HG02943 (cell line): ENCODE results near the gene C1QL1.

ENCODE experiments used
- ATAC-seq: cut with Tn5 transposase; IDR thresholded peaks from one replicate; pipeline ENCODE4 v1.9.1; 2021; ENCODE audit warnings: mild to moderate bottlenecking, low read depth, moderate library complexity; ENCODE audit not compliant: unreplicated experiment

The C1QL1 gene

GRCh38 chr17:44916781-44917241, 51.3 kb downstream of the C1QL1 start:
- no peak for ATAC-seq

- no peak for ATAC-seq
These were observed 52.0 kb downstream of the C1QL1 start for GRCh38 chr17:44915862-44916780.

GRCh38 chr17:44915321-44915726, 52.8 kb downstream of the C1QL1 start, which contains the start of gene GFAP:
TSS of gene GFAP (minus strand) at chr17:44915500. CDS start at chr17:44915486, 14 bp downstream.
- ATAC-seq = no peak

DNA sequence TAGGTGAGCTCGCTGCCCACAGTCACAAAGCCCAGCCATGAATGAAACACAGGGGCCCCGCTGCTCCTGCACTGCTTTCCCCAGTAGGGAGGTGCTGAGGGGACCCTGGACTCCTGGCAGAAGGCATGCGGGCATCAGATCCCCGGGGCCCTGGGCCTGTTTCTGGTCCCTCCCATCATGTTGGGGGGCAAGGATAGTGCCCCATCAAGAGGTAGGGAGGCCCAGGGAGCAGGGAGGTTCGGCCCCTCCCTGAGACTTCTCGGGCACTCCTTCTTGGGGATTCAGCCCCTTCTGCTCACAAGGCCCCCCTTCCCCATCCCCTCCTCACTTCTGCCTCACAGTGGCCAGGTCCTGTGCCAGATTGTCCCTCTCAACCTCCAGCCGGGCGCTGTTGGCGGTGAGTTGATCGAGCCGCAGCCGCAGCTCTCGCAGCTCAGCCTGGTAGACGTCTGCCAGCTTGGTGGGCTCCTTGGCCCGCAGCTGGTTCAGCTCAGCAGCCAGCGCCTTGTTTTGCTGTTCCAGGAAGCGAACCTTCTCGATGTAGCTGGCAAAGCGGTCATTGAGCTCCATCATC, 53.3 kb downstream of the C1QL1 start:
- ATAC-seq = no peak

- ATAC-seq = no peak
These were observed 54.0 kb downstream of the C1QL1 start for GRCh38 chr17:44914148-44914547.

DNA sequence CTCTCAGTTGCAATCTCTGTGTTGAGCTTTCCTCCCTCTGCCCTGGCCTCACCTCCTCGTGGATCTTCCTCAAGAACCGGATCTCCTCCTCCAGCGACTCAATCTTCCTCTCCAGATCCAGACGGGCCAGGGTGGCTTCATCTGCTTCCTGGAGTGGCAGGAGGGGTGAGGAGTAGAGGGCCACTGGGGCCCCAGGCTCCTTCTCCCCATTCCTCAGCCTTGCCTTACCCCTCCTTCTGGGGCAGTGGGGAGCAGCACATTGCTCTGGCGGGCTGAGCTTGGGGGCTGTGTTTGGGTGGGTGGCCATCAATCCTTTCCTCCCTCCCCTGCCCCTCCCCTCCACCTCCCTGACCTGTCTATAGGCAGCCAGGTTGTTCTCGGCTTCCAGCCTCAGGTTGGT, 54.4 kb downstream of the C1QL1 start:
- ATAC-seq = no peak

DNA sequence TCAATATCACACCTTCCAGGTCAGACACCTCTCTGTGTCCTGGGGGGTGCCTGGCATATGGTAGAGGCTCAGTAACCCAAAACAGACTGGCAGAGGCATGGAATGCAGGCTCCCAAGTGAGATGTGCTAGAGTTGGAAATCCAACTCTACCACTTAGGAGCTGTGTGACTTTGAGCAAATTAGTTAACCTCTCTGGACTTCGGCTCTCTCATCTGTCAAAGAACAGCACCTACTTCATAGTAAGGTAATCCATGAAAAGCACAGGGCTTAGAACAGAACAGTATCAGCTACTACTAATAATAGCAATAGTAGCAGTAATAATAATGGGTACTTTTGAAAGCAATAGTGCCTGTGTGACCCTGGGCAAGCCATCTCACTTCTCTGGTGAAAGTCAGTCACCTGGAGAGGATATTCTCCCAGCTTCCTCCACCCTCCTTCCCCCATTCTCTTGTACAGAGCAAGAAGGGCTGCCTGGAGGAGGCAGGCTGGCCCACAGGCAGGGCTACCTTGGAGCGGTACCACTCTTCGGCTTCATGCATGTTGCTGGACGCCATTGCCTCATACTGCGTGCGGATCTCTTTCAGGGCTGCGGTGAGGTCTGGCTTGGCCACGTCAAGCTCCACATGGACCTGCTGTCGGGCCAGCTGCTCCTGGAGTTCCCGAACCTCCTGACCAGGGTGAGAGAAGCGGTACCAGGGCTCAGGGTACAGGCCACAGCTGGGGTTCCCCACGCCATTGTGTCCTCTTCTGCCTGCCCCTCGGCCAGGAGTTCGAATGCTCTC, 55.1 kb downstream of the C1QL1 start:
- ATAC-seq = no peak

DNA sequence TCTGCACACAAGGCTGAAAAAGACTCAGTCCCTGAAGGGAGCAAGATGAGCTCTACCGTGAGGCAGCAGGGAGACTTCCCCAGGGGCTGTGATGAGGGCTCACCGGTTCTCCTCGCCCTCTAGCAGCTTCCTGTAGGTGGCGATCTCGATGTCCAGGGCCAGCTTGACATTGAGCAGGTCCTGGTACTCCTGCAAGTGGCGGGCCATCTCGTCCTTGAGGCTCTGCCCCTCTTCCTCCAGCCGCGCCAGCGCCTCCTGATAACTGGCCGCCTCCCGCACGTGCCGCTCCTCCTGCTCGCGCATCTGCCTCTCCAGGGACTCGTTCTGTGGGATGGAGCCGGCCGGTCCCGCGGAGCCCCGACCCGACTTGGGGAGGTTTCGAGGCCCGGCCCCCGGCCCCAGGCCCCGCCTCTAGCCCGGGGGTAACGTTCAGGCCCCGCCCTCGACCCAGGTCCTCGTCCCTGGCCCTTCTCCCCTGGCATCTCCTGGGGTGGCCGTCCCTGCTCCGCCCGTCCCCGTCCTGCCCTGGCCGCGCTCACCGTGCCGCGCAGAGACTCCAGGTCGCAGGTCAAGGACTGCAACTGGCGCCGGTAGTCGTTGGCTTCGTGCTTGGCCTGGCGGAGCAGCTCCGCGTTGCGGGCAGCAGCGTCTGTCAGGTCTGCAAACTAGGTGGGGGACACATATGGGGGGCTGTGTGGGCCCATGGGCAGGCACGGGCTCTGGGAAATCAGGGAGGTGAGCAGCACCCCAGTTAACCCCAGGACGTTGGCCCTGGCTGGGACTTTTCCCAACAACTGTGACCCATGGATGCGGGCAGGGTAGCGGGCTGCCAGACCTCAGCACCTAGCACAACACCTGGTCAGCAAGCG, 56.7 kb downstream of the C1QL1 start:
- ATAC-seq = no peak

- ATAC-seq = no peak
These were observed 57.6 kb downstream of the C1QL1 start for GRCh38 chr17:44910231-44911106.
